Mesothelial cell of epicardium (in vitro differentiated cells): ENCODE results near the gene CTXND1. TPM values are rescaled to one million over a fixed set of nuclear protein-coding genes. Genes with fewer than 3 reads are reported as not detected.
"Not testable (repeated sequence)": the region's sequence is repeated elsewhere in the genome, so short reads cannot be mapped to it uniquely, and the experiment has no call there.

ENCODE experiments used
- DNase-seq, 2 experiments: peaks; one replicate each; pipeline ENCODE4 v3.0.0; 2021; ENCODE audit warnings: low spot score in 2 of 2; ENCODE audit not compliant: unreplicated experiment in 2 of 2
- H3K27ac Mint-ChIP-seq: 2 replicates; pipeline ENCODE4 v1.8.0; 2021; ENCODE audit warnings: mixed read lengths
- H3K27me3 Mint-ChIP-seq: 2 replicates; pipeline ENCODE4 v1.8.0; 2021; ENCODE audit warnings: low read depth, mixed read lengths
- H3K36me3 Mint-ChIP-seq: 2 replicates; pipeline ENCODE4 v1.8.0; 2021; ENCODE audit warnings: mixed read lengths
- H3K4me1 Mint-ChIP-seq: 2 replicates; pipeline ENCODE4 v1.8.0; 2021; ENCODE audit warnings: mixed read lengths
- H3K4me3 Mint-ChIP-seq: 2 replicates; pipeline ENCODE4 v1.8.0; 2021; ENCODE audit warnings: mild to moderate bottlenecking, moderate library complexity, mixed read lengths
- H3K9me3 Mint-ChIP-seq: 2 replicates; pipeline ENCODE4 v1.8.0; 2021; ENCODE audit warnings: mixed read lengths
- total RNA-seq: library from RNA; stranded (reverse); gene quantifications from 3 replicates; pipeline ENCODE4 v1.2.1, GENCODE V29; 2021
- TF ChIP-seq, protein P1 (sequence below): fragments of 200-600 bp; sonication (generic); IDR thresholded peaks from one replicate; pipeline ENCODE4 v1.5.0; 2021; ENCODE audit warnings: antibody characterized with exemption; ENCODE audit not compliant: unreplicated experiment

Gene CTXND1
- total RNA-seq, result not detected in 3 replicates

DNA sequence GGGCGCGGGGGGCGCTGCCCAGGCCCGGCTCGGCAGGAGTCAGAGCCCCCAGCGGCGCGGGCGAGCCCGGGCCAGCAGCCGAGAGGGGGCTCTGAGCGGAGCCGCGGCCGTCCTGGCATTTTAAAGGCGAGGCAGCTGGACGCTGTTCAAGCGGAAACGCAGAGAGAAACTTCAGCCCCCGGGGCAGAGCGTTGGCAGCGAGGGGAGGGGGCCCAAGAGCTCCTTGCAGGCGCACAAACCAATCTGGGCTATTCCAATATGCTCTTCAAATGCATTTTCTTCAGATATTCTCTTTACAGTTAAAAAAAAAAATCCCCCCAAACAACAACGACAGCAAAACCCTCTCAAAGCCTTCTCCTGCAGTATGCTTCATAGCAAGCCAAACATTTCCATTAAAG, at the start of gene CTXND1:
Gene CTXND1 (minus strand): TSS at position 93 of the 398 bp plus-strand sequence. CDS start 50,264 bp downstream, outside the sequence.
- Mint-ChIP-seq H3K27me3 (peaks cover 93% of the 10 kb centered on the region), H3K36me3 (no peaks in the 10 kb centered on the region), H3K4me1 (peaks cover 3% of the 10 kb centered on the region), H3K9me3 (no peaks in the 10 kb centered on the region), H3K4me3 (peak within 1 kb of the TSS; percentile 58), H3K27ac (no peak within 1 kb of the TSS)
- TF ChIP-seq, protein P1, sequence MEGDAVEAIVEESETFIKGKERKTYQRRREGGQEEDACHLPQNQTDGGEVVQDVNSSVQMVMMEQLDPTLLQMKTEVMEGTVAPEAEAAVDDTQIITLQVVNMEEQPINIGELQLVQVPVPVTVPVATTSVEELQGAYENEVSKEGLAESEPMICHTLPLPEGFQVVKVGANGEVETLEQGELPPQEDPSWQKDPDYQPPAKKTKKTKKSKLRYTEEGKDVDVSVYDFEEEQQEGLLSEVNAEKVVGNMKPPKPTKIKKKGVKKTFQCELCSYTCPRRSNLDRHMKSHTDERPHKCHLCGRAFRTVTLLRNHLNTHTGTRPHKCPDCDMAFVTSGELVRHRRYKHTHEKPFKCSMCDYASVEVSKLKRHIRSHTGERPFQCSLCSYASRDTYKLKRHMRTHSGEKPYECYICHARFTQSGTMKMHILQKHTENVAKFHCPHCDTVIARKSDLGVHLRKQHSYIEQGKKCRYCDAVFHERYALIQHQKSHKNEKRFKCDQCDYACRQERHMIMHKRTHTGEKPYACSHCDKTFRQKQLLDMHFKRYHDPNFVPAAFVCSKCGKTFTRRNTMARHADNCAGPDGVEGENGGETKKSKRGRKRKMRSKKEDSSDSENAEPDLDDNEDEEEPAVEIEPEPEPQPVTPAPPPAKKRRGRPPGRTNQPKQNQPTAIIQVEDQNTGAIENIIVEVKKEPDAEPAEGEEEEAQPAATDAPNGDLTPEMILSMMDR, result no peak
- peak in 1 of 2 experiments; percentile 49 for DNase-seq

DNA sequence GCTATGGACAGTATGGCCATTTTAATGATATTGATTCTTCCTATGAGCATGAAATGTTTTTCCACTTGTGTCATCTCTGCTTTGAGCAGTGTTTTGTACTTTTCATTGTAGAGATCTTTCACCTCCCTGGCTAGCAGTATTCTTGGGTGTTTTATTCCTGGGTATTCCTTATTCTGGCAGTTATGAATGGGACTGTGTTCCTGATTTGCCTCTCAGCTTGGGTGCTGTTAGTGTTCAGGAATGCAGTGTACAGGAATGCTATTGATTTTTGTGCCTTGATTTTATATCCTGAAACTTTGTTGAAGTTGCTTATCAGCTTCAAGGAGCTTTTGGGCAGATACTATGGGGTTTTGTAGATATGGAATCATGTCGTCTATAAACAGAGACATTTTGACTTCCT, 49.5 kb upstream of the CTXND1 start:
- no peak for DNase-seq
- Mint-ChIP-seq H3K4me1 (no peaks in the 10 kb centered on the region), H3K27me3 (peaks cover 42% of the 10 kb centered on the region), H3K36me3 (no peaks in the 10 kb centered on the region), H3K4me3 (no peak overlapping the region), H3K27ac (no peak overlapping the region), H3K9me3 (peaks cover 4% of the 10 kb centered on the region)
- TF ChIP-seq, protein P1, result no peak

DNA sequence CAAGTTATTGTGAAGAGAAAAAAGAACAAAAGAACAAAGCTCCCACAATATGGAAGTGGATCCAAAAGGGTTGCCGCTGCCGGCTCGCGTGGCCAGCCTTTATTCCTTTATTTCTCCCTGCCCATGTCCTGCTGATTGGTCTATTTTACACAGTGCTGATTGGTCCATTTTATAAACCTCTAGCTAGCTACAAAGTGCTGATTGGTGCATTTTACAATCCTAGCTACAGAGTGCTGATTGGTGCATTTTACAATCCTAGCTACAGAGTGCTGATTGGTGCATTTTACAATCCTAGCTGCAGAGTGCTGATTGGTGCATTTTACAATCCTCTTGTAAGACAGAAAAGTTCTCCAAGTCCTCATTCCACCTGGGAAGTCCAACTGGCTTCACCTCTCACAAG, 43.8 kb upstream of the CTXND1 start:
- not testable (repeated sequence) for DNase-seq, H3K4me3 Mint-ChIP-seq, H3K9me3 Mint-ChIP-seq, H3K36me3 Mint-ChIP-seq, H3K27ac Mint-ChIP-seq, H3K4me1 Mint-ChIP-seq
- H3K27me3 Mint-ChIP-seq, result peaks cover 46% of the 10 kb centered on the region

DNA sequence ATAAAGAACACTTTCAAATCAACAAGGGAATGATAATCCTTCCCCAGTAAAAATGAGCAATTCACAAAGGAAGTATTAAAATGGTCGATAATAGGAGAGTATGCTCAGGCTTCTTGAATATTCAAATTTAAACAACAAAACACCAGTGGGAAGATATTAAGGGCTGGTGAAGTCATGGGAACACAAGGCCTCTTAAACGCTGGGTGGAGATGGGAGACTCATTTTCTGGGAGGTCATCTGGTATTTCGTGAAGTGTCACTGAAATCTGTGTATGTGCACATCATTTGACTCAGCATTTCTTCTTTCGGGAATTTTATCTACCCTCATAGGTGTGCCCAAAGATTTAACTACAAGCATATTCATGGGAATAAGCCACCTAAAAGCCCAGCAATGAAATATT, 40.1 kb upstream of the CTXND1 start:
- H3K9me3 Mint-ChIP-seq, result no peaks in the 10 kb centered on the region
- TF ChIP-seq, protein P1, result no peak
- no peaks in the 10 kb centered on the region for H3K36me3 Mint-ChIP-seq
- H3K27ac Mint-ChIP-seq, result no peak overlapping the region
- H3K27me3 Mint-ChIP-seq, result peaks cover 44% of the 10 kb centered on the region
- no peak overlapping the region for H3K4me3 Mint-ChIP-seq
- H3K4me1 Mint-ChIP-seq, result peaks cover 2% of the 10 kb centered on the region
- DNase-seq, result no peak

DNA sequence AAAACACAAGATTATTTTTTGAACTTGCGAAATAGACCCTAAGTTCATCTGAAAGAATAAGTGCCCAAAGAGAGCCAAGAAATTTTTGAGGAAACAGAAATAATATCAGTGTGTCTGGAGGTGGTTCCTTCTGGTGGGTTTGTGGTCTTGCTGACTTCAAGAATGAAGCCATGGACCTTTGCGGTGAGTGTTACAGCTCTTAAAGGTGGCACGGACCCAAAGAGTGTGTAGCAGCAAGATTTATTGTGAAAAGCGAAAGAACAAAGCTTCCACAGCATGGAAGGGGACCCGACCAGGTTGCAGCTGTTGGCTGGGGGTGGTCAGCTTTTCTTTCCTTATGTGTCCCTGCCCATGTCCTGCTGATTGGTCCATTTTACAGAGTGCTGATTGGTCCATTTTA, 38.9 kb upstream of the CTXND1 start:
- H3K4me3 Mint-ChIP-seq, H3K4me1 Mint-ChIP-seq, DNase-seq, H3K9me3 Mint-ChIP-seq, H3K36me3 Mint-ChIP-seq, H3K27ac Mint-ChIP-seq: not testable (repeated sequence)
- peaks cover 49% of the 10 kb centered on the region for H3K27me3 Mint-ChIP-seq

DNA sequence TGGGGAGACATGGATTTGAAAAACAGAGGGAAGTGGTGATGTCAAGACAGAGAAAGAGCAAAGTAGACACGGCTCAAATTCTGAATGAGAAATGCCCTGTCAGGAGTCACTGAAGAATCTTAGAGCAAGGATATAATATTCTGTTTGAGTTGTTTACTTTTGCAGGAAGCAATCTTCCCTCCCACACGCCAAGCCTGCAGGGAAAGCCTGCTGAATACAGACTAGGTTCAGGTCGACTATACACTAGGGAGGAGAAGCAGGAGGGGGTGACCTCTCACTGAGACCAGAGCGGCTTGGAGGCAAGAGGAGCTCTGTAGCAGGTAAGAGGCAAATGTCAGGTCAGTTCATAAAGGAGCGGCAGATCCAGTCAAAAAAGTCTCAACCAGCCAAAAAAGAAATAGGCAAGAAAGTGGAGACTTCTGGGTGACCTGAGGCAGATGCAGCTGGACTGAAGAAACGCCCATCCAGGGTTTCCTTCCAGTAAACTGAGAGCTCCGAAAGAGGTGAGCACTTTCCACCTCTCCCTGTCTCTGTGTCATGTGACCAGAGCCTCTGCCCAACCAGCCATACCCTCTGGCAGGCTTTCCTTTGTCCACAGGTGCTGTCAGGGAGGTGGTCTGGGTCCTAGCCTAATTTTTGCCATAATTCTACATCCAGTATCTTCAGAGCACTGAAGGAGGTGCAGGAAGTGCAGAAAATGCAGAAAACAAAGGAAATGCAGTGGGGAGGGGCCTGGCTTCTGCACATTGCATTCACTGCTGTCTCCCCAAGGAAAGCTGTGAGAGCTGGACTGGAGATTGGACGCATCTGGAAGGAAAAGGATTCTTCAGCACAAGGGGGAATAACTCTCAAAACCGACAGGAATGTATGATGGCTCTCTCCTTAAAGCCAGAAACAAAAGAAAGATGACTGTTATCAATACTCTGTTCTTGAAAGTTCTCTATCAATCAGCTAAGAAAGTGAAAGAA, 37.8 kb upstream of the CTXND1 start:
- no peak for DNase-seq
- H3K9me3 Mint-ChIP-seq, result no peaks in the 10 kb centered on the region
- no peaks in the 10 kb centered on the region for H3K36me3 Mint-ChIP-seq
- H3K4me1 Mint-ChIP-seq, result peaks cover 2% of the 10 kb centered on the region
- H3K27me3 Mint-ChIP-seq, result peaks cover 47% of the 10 kb centered on the region
- H3K4me3 Mint-ChIP-seq, result no peak overlapping the region
- TF ChIP-seq, protein P1, result no peak
- no peak overlapping the region for H3K27ac Mint-ChIP-seq
